DMS153 (cell line): ENCODE results near the gene KPNB1.

Experiments used
- DNase-seq: peaks from one replicate; lab custom pipeline; 2025; lab: John Stamatoyannopoulos, UW

KPNB1 gene

GRCh38 chr17:47649153-47649971, at the start of gene KPNB1:
TSS of gene KPNB1 (plus strand) at chr17:47649919. CDS start at chr17:47650245, 326 bp downstream.
- DNase-seq = peak; percentile 99

DNA sequence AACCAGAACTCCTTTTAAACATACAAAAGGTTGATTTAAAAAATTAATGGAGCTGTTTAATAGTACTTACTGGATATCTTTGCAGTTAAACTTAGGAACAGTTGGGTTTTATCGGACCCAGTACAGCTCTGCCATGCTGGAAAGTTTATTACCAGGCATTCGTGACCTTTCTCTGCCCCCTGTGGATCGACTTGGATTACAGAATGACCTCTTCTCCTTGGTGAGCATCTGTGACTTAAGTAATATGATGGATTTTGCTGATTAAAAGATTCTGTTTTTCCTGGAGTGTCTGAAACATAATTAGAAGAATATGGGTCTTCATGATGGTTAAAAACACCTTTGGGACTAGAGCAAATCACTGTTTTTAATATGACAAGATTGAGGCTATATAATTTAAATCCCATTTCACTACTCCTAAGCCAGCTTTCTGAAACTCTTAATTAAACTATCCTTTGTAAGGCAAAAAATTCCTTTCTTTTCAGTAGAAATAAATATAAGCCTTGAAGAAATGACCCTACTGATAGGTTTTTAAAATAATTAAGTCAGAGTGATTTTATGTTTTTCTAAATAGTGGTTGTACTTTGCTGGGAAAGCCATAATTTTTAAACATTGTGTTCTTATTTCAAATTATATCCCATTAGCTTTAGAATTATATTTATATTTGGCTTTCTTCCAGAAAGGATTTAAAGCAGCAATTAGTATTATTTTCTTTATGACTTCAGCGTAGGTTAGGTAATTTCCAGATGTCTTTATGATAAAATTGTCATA, 45.7 kb upstream of the KPNB1 start:
- DNase-seq = no peak

- DNase-seq = peak; percentile 37
Measured at GRCh38 chr17:47604598-47604927, 45.2 kb upstream of the KPNB1 start.

DNA sequence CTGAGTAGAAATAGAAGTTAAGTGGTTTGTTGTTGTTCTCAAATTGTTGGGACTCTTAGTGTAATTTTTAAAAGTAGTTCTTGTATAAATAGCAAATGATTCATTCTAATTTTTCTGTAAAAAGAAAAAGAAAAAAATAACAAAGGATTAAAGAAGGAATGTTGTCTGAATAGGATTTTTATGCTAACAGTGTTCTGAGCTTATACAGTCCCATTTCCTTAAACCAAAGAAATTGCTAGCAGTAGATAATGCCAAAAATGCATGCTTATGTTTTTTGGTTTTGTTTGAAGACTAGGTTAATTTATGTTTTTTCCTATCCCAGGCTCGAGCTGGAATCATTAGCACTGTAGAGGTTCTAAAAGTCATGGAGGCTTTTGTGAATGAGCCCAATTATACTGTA, 44.7 kb upstream of the KPNB1 start:
- no peak for DNase-seq

- DNase-seq = no peak
Measured at GRCh38 chr17:47607481-47607880, 42.2 kb upstream of the KPNB1 start.

GRCh38 chr17:47611372-47612350, 38.1 kb upstream of the KPNB1 start:
- no peak for DNase-seq

GRCh38 chr17:47615766-47616424, 33.8 kb upstream of the KPNB1 start:
- DNase-seq = no peak

DNA sequence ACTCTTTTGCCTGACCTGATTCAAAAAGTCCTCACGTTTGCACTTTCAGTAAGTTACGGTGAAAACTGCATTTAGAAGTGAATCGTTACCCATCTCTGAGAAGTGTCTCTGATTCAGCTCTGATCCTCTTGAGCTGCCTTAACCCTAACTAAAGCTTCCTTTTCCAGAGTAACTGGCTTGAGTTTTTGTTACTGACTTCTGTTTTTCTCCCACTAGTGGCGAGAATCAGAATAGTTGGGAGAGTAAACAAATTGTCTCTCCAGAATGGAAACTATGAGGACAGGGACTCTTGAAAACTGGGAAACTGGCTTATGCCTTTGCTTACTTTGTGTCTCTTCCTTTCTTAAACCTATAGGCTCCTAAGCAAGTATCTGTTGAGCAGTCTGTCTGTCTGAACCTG, 31.3 kb upstream of the KPNB1 start:
- no peak for DNase-seq

DNA sequence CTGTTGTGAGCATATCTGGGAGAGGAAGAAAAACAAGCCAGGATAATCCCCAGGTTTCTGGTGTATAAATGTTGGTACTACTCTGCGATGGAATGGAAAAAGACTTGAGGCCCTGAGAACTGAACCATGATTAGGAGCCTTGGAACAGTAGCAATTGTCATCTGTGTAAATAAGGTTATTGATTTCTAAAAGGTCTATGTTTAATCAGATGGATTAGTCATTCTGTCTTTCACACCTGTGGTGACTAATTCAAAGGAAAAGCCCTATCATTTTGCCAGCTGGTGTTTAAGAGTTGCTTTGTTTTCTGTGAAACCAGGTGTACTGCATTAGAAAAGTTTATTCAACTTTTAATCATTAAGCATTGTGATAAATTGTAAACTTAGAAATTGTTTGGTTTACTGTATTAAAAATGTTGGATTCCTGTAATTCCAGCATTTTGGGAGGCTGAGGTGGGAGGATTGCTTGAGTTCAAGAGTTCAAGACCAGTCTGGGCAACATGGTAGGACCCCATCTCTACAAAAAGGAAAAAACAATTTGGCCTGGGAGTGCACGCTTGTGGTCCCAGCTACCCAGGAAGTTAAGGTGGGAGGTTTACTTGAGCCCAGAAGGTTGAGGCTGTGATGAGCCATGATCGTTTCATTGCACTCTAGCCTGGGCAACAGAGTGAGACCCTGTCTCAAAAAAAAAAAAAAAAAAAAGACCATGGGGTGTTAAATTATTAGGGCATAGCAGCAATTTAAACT, 29.0 kb upstream of the KPNB1 start:
- DNase-seq = no peak

DNA sequence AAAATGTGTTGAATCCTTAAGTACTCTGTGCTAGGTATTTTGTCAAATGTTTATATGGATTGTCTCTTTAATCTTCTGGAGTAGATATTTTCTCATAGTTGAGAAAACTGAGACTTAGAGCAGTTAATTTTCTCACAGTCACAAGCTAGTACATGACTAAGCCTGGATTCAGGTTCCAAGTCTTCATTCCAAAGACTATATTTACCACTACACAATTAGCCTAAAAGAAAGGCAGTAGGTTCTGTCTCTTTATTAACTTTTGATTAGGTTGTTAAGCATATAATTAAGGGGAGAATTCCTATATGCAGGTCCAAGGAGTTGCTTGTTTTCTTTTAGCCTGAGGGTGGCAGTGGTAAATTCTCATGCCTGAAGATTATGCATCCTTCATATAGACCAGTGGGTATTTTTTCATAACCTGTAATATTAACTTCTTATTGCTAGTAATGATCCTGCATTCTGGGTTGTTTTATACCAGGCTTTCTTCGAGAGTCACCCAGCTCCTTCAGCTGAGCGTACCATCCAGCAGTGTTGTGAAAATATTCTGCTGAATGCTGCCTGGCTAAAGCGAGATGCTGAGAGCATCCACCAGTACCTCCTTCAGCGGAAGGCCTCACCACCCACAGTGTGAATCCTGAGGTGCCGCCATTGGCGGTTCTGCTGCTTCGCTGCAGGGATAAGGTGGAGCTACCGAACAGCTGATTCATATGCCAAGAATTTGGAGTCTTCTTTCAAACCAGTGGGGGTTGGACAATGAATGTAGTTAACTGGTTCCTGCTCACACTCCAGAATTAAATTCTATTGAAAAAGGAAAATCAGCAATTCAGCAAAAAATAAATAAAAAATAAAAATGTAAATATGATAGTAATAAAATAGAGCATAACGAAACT, 28.2 kb upstream of the KPNB1 start:
- DNase-seq = no peak

- DNase-seq = no peak
Measured at GRCh38 chr17:47622180-47622549, 27.6 kb upstream of the KPNB1 start.

DNA sequence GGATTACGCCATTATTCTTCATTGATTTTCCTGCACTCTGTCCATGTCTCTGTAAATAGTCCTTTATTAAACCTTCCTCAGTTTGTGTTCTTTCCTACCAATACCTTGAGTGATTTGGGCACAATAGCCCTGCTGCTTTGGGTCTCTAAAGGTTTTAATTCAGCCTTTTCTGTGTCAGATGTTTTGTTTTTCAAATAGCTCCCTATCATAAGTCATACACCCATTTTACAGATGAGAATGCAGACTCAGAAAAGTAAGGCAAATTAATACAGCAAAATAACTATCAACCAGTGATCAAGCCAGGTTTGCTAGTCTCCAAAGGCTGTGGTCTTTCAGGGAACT, 25.0 kb upstream of the KPNB1 start:
- no peak for DNase-seq

GRCh38 chr17:47628014-47628566, 21.6 kb upstream of the KPNB1 start:
- no peak for DNase-seq

DNA sequence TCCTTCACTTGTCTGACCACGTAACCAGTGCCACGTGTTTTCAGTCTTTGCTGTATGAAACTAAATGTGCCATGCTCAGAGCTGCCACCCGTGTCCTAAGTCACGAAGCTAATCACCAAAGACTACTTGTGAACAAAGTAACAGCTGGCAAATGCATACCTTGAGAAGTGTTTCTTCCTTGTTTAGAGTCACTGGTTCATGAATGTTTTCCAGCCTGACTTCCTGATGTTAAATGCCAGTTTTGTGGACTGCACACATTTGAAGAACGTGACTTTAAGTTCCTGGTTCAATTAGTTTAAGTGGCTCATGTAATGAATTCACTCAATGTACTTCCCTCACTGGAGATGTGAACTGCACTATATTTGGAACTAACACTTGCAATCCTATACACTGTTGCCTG, 19.9 kb upstream of the KPNB1 start:
- DNase-seq = no peak

- no peak for DNase-seq
Measured at GRCh38 chr17:47630614-47631013, 19.1 kb upstream of the KPNB1 start.

DNA sequence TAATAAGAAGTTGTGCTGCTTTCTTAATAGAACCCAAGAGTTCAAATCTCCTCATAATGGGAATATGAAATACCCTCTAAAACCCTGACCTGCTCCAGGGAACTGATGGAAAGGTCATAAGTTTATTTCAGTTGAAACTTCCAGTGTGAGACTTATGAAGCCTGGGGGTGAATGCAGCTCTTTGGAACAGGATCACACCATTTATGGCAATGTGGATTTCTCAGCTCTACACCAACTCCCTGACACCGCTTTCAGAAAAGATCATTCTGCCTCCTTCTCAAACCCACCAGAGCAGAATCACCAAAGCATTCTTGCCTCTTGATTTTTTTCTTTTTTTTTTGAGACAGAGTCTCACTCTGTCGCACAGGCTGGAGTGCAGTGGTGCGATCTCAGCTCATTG, 16.7 kb upstream of the KPNB1 start:
- DNase-seq = no peak

DNA sequence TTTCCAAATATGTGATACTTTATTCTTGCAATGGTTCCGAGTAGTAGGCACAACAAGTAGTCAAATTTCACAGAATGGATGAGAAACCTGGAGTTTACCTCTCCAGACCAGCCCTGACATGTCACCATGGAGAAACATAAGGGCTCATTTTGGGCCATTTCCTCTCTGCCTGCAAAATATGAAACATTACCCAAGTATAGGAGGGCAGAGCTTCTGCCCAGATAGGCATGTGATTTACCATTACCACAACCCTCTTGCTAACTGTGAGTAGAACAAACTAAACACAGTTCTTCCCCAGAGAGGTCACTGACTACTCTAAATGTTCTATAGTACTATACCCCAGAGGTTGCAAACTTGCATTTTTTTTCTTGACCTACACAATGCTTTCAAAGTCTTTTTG, 15.7 kb upstream of the KPNB1 start:
- no peak for DNase-seq

DNA sequence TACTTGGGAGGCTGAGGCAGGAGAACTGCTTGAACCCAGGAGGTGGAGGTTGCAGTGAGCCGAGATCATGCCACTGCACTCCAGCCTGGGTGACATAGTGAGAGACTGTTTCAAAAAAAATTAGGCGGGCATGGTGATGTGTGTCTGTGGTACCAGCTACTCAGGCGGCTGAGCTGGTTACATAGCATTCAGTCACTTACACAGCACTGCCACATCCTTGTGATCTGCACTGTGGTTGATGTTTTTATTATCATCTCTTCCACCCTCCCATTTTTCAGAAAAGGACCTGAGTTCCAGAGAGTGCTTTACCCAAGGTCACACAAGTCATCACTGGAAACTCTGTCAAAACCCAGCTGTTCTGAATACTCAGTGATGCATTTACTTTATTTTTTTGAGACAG, 14.8 kb upstream of the KPNB1 start:
- DNase-seq = no peak

GRCh38 chr17:47635734-47636133, 14.0 kb upstream of the KPNB1 start:
- no peak for DNase-seq
